ENCODE results near the gene SYTL3. TPM values are rescaled to one million over a fixed set of nuclear protein-coding genes. Genes with fewer than 3 reads are reported as not detected.

Gene SYTL3
- total RNA-seq, 1 experiment from 2014 or later: 0.09 TPM

DNA sequence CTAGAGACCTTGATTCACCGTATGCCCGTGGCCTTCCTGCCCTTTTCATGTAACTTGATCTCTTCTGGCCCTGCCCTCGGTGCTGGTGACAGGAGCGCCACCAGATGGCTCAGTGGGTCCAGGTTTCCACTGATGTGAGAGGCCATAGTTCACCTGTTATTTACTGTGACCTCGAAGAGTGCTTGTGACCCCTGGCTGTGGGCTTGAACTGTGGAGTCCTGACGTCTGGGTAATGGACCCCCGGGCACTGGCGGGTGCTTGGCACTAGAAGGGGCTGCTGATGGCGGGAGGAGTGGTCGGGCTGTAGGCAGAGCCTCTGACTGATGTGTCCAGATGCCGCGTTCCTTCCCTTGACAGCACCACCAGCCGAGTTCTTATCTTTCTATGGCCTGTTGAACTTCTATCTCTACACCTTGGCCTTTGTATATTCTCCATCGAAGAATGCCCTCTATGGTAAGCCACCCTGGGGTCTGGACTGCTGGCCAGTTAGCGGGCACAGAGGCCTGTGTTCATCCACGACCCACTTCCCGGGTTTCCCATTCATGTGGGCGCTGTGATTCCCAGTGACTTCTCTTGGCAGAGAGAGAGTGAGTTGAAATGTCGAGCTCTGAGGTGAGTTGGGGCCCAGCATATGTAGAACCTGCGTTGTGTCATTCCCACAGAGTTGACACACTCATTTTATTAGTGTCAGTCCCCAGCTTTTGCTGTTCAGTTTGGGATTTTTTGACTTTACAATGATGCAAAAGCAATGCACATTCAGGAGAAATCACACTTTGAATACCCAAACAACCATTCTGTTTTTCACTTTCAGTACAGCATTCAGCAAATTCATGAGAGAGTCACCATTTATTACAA, 20.3 kb upstream of the SYTL3 start:
- Histone ChIP-seq H3K23ac (ENCODE audit: insufficient read length, low read depth, low read length) (no peak overlapping the region), H3K79me1 (ENCODE audit: insufficient read depth, low read depth, low read length, poor library complexity, severe bottlenecking) (no peaks in the 10 kb centered on the region), H2BK5ac (ENCODE audit: insufficient read length, low read length) (no peak overlapping the region), H2BK12ac (ENCODE audit: insufficient read length, low read depth, low read length) (no peak overlapping the region), H2BK120ac (ENCODE audit: low read depth, low read length, poor library complexity, severe bottlenecking) (no peak overlapping the region), H3K4me2 (ENCODE audit: insufficient read depth, insufficient read length, low read length) (no peak overlapping the region), H2BK20ac (ENCODE audit: low read depth, low read length, poor library complexity, severe bottlenecking) (no peak overlapping the region), H3K79me2 (ENCODE audit: insufficient read depth, low read length) (no peaks in the 10 kb centered on the region), H4K8ac (replicated peaks; ENCODE audit: insufficient read length, low read depth, low read length) (no peak overlapping the region), H4K5ac (ENCODE audit: insufficient read length, low read depth, low read length) (no peak overlapping the region), H3K9me3 (ENCODE audit: control insufficient read depth, low read depth, low read length) (no peaks in the 10 kb centered on the region), H3K4ac (ENCODE audit: low read depth, low read length) (no peak overlapping the region), H2BK15ac (ENCODE audit: low read depth, low read length) (no peak overlapping the region), H4K20me1 (ENCODE audit: control insufficient read depth, insufficient read depth, insufficient read length) (no peaks in the 10 kb centered on the region), H2AFZ (ENCODE audit: low read length) (no peak overlapping the region), H3K18ac (ENCODE audit: insufficient read length, low read depth, low read length) (no peak overlapping the region), H3K27me3 (ENCODE audit: insufficient read depth, low read length) (no peaks in the 10 kb centered on the region), H3K23me2 (ENCODE audit: insufficient read length, low read depth, low read length, poor library complexity, severe bottlenecking) (no peaks in the 10 kb centered on the region), H4K91ac (ENCODE audit: insufficient read length, low read depth, low read length) (no peak overlapping the region), H3K27ac (ENCODE audit: insufficient read length, low read depth, low read length) (no peak overlapping the region), H2AK5ac (ENCODE audit: insufficient read length, low read length) (no peak overlapping the region), H3K56ac (ENCODE audit: insufficient read length, low read depth, low read length) (no peak overlapping the region), H3T11ph (ENCODE audit: low read length) (no peak overlapping the region), H3K9ac (ENCODE audit: extremely low read depth, insufficient read length, low read length) (no peak overlapping the region), H3K14ac (ENCODE audit: insufficient read depth, low read length) (no peak overlapping the region), H3K4me1 (ENCODE audit: insufficient read depth, low read length) (no peaks in the 10 kb centered on the region)
- peak; percentile 63 for DNase-seq
- WGBS (ENCODE audit: extremely low coverage, insufficient read length, low lambda C conversion rate): no CpG with 5 or more reads among the region's 20 CpGs
- no peaks in the 10 kb centered on the region for H3K27me3 Mint-ChIP-seq (ENCODE audit: low read depth)
- H3K36me3 Mint-ChIP-seq (ENCODE audit: insufficient read depth in 1 of 3, low read depth in 3 of 3): peaks cover 23 to 65% (median 55%) of the 10 kb centered on the region in 3 experiments; a peak in 6 of 7 replicates
- H3K9me3 Mint-ChIP-seq: no peaks in the 10 kb centered on the region
- TF ChIP-seq, protein P1, sequence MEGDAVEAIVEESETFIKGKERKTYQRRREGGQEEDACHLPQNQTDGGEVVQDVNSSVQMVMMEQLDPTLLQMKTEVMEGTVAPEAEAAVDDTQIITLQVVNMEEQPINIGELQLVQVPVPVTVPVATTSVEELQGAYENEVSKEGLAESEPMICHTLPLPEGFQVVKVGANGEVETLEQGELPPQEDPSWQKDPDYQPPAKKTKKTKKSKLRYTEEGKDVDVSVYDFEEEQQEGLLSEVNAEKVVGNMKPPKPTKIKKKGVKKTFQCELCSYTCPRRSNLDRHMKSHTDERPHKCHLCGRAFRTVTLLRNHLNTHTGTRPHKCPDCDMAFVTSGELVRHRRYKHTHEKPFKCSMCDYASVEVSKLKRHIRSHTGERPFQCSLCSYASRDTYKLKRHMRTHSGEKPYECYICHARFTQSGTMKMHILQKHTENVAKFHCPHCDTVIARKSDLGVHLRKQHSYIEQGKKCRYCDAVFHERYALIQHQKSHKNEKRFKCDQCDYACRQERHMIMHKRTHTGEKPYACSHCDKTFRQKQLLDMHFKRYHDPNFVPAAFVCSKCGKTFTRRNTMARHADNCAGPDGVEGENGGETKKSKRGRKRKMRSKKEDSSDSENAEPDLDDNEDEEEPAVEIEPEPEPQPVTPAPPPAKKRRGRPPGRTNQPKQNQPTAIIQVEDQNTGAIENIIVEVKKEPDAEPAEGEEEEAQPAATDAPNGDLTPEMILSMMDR (conservative IDR thresholded peaks at IDR 0.05): peak; percentile 59; the same call in 2 of the 3 replicates
- H3K4me3 Mint-ChIP-seq: no peak overlapping the region
- H3K27ac Mint-ChIP-seq: peak overlapping the region in 1 of 3 experiments; percentile 64; a peak in 2 of 7 replicates
- H3K4me1 Mint-ChIP-seq: peaks cover 15 to 21% of the 10 kb centered on the region in 2 experiments

Measured in H9 (cell line).